Neural cell (in vitro differentiated cells): ENCODE results near the gene EXD3. TPM values are rescaled to one million over a fixed set of nuclear protein-coding genes. Genes with fewer than 3 reads are reported as not detected.

Experiments
- H2AFZ ChIP-seq: fragments of 200-600, 300-800 bp; sonication (generic), shearing (Covaris generic); 2 replicates; pipeline ENCODE4 v1.6.0; 2014; ENCODE audit warnings: low read depth, mild to moderate bottlenecking, antibody characterized with exemption, low read length, moderate library complexity
- H3F3A ChIP-seq: fragments of 200-600 bp; shearing (Covaris generic); 2 replicates; pipeline ENCODE4 v1.6.1; 2016; ENCODE audit warnings: mild to moderate bottlenecking, moderate library complexity, mixed read lengths, antibody characterized with exemption, low read length; ENCODE audit not compliant: insufficient read depth, poor library complexity, severe bottlenecking
- H3K27ac ChIP-seq: fragments of 200-600, 300-800 bp; sonication (generic), shearing (Covaris generic); 2 replicates; pipeline ENCODE4 v1.5.1; 2014; ENCODE audit warnings: mild to moderate bottlenecking, low read length, moderate library complexity
- H3K27me3 ChIP-seq: fragments of 300-800, 200-600 bp; sonication (generic), shearing (Covaris generic); 2 replicates; pipeline ENCODE4 v1.6.0; 2014; ENCODE audit warnings: mild to moderate bottlenecking, low read depth, low read length, moderate library complexity; ENCODE audit not compliant: insufficient read depth
- H3K36me3 ChIP-seq: fragments of 300-800, 200-600 bp; sonication (generic), shearing (Covaris generic); 2 replicates; pipeline ENCODE4 v1.5.1; 2014; ENCODE audit warnings: mild to moderate bottlenecking, antibody characterized with exemption, low read length, moderate library complexity; ENCODE audit not compliant: insufficient read depth
- H3K4me2 ChIP-seq: fragments of 300-800, 200-600 bp; sonication (generic), shearing (Covaris generic); 2 replicates; pipeline ENCODE4 v1.6.0; 2014; ENCODE audit warnings: mild to moderate bottlenecking, low read length
- H3K4me3 ChIP-seq: fragments of 300-800, 200-600 bp; sonication (generic), shearing (Covaris generic); 2 replicates; pipeline ENCODE4 v1.5.1; 2014; ENCODE audit warnings: mild to moderate bottlenecking, low read length, moderate library complexity
- H3K79me2 ChIP-seq: fragments of 200-600 bp; shearing (Covaris generic); replicated peaks from 2 replicates; pipeline ENCODE4 v1.6.0; 2014; ENCODE audit warnings: mild to moderate bottlenecking, low read length, moderate library complexity; ENCODE audit not compliant: insufficient read depth
- H3K9ac ChIP-seq: fragments of 300-800, 200-600 bp; sonication (generic), shearing (Covaris generic); 2 replicates; pipeline ENCODE4 v1.6.1; 2016; ENCODE audit warnings: mild to moderate bottlenecking, low read length, mixed read lengths
- H3K9me2 ChIP-seq: fragments of 200-600 bp; shearing (Covaris generic); 2 replicates; pipeline ENCODE4 v1.6.1; 2016; ENCODE audit warnings: mild to moderate bottlenecking, low read length, mixed read lengths; ENCODE audit not compliant: insufficient read depth
- H3K9me3 ChIP-seq: fragments of 200-600, 300-800 bp; sonication (generic), shearing (Covaris generic); 2 replicates; pipeline ENCODE4 v1.6.1; 2016; ENCODE audit warnings: mild to moderate bottlenecking, mixed run types, low read length, moderate library complexity, mixed read lengths
- H4K20me1 ChIP-seq: fragments of 200-600 bp; shearing (Covaris generic); 2 replicates; pipeline ENCODE4 v1.6.1; 2016; ENCODE audit warnings: mild to moderate bottlenecking, mixed run types; ENCODE audit not compliant: insufficient read depth
- EP300 ChIP-seq: fragments of 450-650 bp; conservative IDR thresholded peaks from 2 replicates; pipeline ENCODE4 v1.6.1; 2014; ENCODE audit warnings: antibody characterized with exemption, mild to moderate bottlenecking, moderate library complexity; ENCODE audit not compliant: poor library complexity, severe bottlenecking
- EZH2 ChIP-seq: fragments of 200-600, 300-800 bp; shearing (Covaris generic), sonication (generic); IDR thresholded peaks from 2 replicates; pipeline ENCODE4 v1.6.1; 2014; ENCODE audit warnings: antibody characterized with exemption, low read length, borderline replicate concordance, mild to moderate bottlenecking; ENCODE audit not compliant: insufficient read depth, poor library complexity, severe bottlenecking
- MXI1 ChIP-seq: fragments of 450-650 bp; conservative IDR thresholded peaks from 2 replicates; pipeline ENCODE4 v1.6.1; 2014; ENCODE audit warnings: antibody characterized with exemption, mild to moderate bottlenecking; ENCODE audit not compliant: poor library complexity, severe bottlenecking
- POLR2AphosphoS5 ChIP-seq: IDR thresholded peaks from 2 replicates; pipeline ENCODE4 v1.6.1; 2012
- RAD21 ChIP-seq: fragments of 450-650 bp; conservative IDR thresholded peaks from 2 replicates; pipeline ENCODE4 v1.6.1; 2014; ENCODE audit warnings: antibody characterized with exemption, mild to moderate bottlenecking, moderate library complexity
- SMC3 ChIP-seq: fragments of 450-650 bp; conservative IDR thresholded peaks from 2 replicates; pipeline ENCODE4 v1.6.1; 2014; ENCODE audit warnings: antibody characterized with exemption, mild to moderate bottlenecking, moderate library complexity; ENCODE audit not compliant: poor library complexity
- TAF1 ChIP-seq: IDR thresholded peaks from 2 replicates; pipeline ENCODE4 v1.6.1; 2012; ENCODE audit warnings: low read depth
- polyA plus RNA-seq: library from polyadenylated mRNA; depleted of rRNA; stranded (reverse); fragments of >200 nt; gene quantifications from 2 replicates; pipeline ENCODE4 v1.2.3, GENCODE V29; 2014
- TF ChIP-seq, protein P1 (sequence below): fragments of 450-650 bp; IDR thresholded peaks from 2 replicates; pipeline ENCODE4 v1.5.1; 2014; ENCODE audit warnings: antibody characterized with exemption, mild to moderate bottlenecking, moderate library complexity; ENCODE audit not compliant: poor library complexity, severe bottlenecking
- TF ChIP-seq, protein P2 (sequence below): IDR thresholded peaks from 2 replicates; pipeline ENCODE4 v1.6.1; 2012; ENCODE audit warnings: borderline replicate concordance

The EXD3 gene
- polyA plus RNA-seq, 1 donor from 2014 or later = 32.9 TPM

DNA sequence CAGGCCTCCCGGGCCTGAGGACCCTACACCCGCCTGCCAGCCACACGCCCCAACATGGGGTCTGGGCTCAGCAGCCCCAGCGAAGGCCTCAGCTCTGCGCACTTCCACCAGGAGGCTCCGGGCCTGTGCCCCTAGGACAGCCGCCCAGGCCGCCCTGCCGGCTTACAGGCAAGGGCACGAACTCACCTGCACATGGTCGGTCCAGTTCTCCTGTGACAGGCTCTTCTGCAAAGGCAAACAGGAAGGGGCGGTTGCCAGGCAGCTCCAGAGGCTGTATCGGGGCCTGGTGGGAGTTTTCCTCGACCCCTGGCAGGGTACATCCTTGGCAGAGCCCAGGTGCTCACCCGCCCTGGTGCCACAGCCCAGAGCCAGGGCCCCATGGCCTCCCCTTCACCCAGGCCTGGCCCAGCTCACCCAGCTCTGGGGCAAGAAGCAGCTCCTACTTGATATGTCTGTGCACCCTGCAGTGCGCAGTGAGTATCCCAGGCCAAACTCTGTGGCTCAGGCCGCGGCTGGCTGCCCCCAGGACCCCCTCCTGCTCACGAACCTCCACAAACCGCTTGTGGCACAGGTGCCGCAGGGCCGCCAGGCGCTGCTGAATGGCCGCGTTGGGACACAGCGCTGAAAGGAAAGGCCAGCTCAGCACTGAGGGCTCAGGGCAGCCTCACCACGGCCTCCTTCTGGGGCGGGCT lies 68.7 kb downstream of the EXD3 start:
- Histone ChIP-seq H3F3A (no peaks in the 10 kb centered on the region), H3K9me2 (no peaks in the 10 kb centered on the region), H3K4me2 (no peak overlapping the region), H3K27ac (no peak overlapping the region), H3K9ac (no peak overlapping the region), H2AFZ (no peak overlapping the region), H3K4me3 (no peak overlapping the region), H3K27me3 (no peaks in the 10 kb centered on the region), H3K79me2 (no peaks in the 10 kb centered on the region), H3K9me3 (peaks cover 17% of the 10 kb centered on the region), H3K36me3 (no peaks in the 10 kb centered on the region), H4K20me1 (no peaks in the 10 kb centered on the region)
- TF ChIP-seq, protein P1, sequence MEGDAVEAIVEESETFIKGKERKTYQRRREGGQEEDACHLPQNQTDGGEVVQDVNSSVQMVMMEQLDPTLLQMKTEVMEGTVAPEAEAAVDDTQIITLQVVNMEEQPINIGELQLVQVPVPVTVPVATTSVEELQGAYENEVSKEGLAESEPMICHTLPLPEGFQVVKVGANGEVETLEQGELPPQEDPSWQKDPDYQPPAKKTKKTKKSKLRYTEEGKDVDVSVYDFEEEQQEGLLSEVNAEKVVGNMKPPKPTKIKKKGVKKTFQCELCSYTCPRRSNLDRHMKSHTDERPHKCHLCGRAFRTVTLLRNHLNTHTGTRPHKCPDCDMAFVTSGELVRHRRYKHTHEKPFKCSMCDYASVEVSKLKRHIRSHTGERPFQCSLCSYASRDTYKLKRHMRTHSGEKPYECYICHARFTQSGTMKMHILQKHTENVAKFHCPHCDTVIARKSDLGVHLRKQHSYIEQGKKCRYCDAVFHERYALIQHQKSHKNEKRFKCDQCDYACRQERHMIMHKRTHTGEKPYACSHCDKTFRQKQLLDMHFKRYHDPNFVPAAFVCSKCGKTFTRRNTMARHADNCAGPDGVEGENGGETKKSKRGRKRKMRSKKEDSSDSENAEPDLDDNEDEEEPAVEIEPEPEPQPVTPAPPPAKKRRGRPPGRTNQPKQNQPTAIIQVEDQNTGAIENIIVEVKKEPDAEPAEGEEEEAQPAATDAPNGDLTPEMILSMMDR = no peak
- no peak for TF ChIP-seq MXI1
- no peak for TF ChIP-seq TAF1
- TF ChIP-seq EP300 = no peak
- no peak for TF ChIP-seq SMC3
- TF ChIP-seq, protein P2, sequence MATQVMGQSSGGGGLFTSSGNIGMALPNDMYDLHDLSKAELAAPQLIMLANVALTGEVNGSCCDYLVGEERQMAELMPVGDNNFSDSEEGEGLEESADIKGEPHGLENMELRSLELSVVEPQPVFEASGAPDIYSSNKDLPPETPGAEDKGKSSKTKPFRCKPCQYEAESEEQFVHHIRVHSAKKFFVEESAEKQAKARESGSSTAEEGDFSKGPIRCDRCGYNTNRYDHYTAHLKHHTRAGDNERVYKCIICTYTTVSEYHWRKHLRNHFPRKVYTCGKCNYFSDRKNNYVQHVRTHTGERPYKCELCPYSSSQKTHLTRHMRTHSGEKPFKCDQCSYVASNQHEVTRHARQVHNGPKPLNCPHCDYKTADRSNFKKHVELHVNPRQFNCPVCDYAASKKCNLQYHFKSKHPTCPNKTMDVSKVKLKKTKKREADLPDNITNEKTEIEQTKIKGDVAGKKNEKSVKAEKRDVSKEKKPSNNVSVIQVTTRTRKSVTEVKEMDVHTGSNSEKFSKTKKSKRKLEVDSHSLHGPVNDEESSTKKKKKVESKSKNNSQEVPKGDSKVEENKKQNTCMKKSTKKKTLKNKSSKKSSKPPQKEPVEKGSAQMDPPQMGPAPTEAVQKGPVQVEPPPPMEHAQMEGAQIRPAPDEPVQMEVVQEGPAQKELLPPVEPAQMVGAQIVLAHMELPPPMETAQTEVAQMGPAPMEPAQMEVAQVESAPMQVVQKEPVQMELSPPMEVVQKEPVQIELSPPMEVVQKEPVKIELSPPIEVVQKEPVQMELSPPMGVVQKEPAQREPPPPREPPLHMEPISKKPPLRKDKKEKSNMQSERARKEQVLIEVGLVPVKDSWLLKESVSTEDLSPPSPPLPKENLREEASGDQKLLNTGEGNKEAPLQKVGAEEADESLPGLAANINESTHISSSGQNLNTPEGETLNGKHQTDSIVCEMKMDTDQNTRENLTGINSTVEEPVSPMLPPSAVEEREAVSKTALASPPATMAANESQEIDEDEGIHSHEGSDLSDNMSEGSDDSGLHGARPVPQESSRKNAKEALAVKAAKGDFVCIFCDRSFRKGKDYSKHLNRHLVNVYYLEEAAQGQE = no peak
- no peak for TF ChIP-seq RAD21
- TF ChIP-seq POLR2AphosphoS5 = no peak
- no peak for TF ChIP-seq EZH2

DNA sequence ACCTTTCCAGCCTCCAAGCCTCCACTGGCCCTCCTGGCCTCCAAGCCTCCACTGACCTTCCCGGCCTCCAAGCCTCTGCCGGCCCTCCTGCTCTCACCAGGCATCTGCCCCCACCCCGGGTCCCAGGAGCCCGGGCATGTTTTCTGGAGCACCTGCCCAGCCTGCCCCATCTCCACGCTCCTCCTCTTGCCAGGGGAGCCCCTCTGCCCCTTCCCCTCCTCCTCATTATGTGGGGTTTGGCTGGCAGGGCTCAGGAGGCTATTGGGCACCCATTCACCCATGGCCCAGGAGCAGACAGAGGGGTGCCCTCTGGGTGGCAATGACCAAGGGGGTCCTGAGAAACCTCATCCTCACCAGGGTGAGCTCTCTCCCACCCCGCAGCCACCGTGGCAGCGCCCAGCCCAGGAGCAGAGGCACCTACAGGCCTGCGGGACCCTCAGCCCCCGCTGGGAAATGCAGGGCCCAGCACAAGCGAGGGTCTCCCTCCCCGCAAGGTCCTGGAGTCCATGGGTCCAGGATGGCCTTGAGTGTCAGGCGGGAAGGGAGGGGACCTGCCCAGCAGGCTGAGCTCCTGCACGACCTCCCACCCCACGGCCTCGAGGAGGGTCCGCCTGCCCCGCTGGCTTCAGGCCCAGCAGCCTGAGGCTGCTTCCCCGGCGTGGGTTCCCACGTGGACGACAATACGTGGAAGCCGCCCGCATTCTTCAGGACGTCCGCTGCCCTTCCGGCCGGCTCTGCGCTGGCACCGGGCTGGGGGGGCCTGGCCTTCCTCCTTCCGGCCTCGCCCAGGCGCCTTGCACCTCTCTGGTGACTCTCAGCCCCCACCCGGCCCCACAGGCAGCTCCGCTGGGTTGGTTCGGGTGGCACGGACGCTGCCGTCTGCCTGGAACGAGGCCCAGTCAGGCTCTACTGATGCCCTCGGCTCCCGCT lies 69.5 kb downstream of the EXD3 start:
- no peaks in the 10 kb centered on the region for H3K36me3 ChIP-seq
- TF ChIP-seq, protein P2 = no peak
- no peak for TF ChIP-seq SMC3
- TF ChIP-seq MXI1 = no peak
- TF ChIP-seq RAD21 = no peak
- TF ChIP-seq EZH2 = no peak

More for the DNA sequence above, 69.5 kb downstream of the EXD3 start:
- Histone ChIP-seq H3K9me3 (peaks cover 17% of the 10 kb centered on the region), H3K27ac (no peak overlapping the region), H3K9me2 (no peaks in the 10 kb centered on the region), H3K4me3 (no peak overlapping the region), H3F3A (no peaks in the 10 kb centered on the region), H3K9ac (no peak overlapping the region), H3K27me3 (no peaks in the 10 kb centered on the region), H4K20me1 (no peaks in the 10 kb centered on the region), H3K79me2 (no peaks in the 10 kb centered on the region), H3K4me2 (no peak overlapping the region), H2AFZ (no peak overlapping the region)
